ENCODE measurements around the gene CAGE1.
A peak's percentile ranks its signal among the peaks of the same experiment; 100 is the strongest.

The CAGE1 gene

GRCh38 chr6:7421066-7421465, 31.5 kb upstream of the CAGE1 start:
- H3K4me3 ChIP-seq (replicated peaks in 1 of 2; ENCODE audit: low read depth in 2 of 2, low read length in 2 of 2) = no peak overlapping the region
- no peak for TF ChIP-seq CTCF (IDR thresholded peaks at IDR 0.05; ENCODE audit: low read depth, low read length)
- no peak for DNase-seq (ENCODE audit: low read depth in 2 of 2)

GRCh38 chr6:7419065-7419464, 29.5 kb upstream of the CAGE1 start:
- no peak overlapping the region for H3K4me3 ChIP-seq (replicated peaks in 1 of 2; ENCODE audit: low read depth in 2 of 2, low read length in 2 of 2)
- peak in 1 of 2 donors; percentile 23 for DNase-seq (ENCODE audit: low read depth in 2 of 2)
- TF ChIP-seq CTCF (IDR thresholded peaks at IDR 0.05; ENCODE audit: low read depth, low read length) = no peak

- no peak for DNase-seq (ENCODE audit: low read depth in 2 of 2)
- TF ChIP-seq CTCF (IDR thresholded peaks at IDR 0.05; ENCODE audit: low read depth, low read length) = no peak
- H3K4me3 ChIP-seq (replicated peaks in 1 of 2; ENCODE audit: low read depth in 2 of 2, low read length in 2 of 2) = no peak overlapping the region
These were observed 28.8 kb upstream of the CAGE1 start for GRCh38 chr6:7418238-7418905.

DNA sequence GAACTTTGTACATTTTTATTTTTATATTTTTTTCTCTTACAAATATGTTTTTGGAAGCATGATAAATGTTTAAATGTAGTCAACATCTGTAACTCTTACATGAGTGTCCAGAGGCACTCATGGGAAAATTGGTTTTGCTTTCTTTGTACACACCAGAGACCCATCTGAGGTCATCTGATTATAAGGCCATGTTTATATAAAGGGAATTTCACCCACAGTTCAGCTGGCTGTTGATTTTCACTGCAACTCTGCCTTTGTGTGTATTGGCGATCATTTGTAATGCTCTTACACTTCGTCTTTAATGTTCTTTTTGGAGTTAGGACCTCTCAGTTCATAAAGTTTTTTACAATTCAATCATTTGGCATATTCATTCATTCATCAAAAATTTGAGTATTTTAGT, 28.1 kb upstream of the CAGE1 start:
- no peak for TF ChIP-seq CTCF (IDR thresholded peaks at IDR 0.05; ENCODE audit: low read depth, low read length)
- DNase-seq (ENCODE audit: low read depth in 2 of 2) = no peak
- no peak overlapping the region for H3K4me3 ChIP-seq (replicated peaks in 1 of 2; ENCODE audit: low read depth in 2 of 2, low read length in 2 of 2)

GRCh38 chr6:7414811-7415210, 25.3 kb upstream of the CAGE1 start:
- H3K4me3 ChIP-seq (replicated peaks in 1 of 2; ENCODE audit: low read depth in 2 of 2, low read length in 2 of 2) = no peak overlapping the region
- DNase-seq (ENCODE audit: low read depth in 2 of 2) = peak; percentile 75 to 90
- no peak for TF ChIP-seq CTCF (IDR thresholded peaks at IDR 0.05; ENCODE audit: low read depth, low read length)

DNA sequence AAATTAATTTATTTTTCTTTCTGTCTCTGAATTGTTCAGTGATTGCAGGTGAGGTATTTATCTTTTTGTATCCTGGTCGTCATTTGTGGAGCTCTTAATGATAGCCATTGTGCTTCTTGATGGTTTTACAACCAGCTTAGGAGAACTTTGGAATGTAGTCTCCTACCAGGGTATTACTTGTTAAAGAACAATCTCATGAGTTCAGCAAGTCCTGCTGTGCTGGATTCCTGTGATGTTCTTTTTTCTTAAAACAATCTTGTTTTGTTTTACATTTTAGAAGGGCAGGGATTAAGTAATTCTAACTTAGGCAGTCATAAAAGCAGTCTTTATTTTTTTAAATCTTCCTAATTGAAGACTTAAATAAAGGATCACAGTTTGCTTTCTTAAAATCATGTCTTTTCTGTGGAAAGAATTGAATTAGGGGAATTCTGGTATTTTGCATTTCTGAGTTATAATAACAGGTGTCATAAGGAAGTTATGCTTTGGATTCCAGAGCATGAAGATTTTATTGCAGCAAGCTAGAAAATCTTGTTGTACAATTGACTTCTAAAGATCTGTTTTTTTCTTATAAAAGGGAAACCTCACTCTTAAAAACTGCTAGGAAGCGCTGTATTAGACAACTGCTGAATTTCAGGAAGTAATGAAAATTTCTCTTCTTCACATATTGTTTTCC, 23.7 kb upstream of the CAGE1 start:
- no peak overlapping the region for H3K4me3 ChIP-seq (replicated peaks in 1 of 2; ENCODE audit: low read depth in 2 of 2, low read length in 2 of 2)
- no peak for DNase-seq (ENCODE audit: low read depth in 2 of 2)
- no peak for TF ChIP-seq CTCF (IDR thresholded peaks at IDR 0.05; ENCODE audit: low read depth, low read length)

All from cardiac fibroblast (primary cell).